Cardiac muscle cell (in vitro differentiated cells and primary cell): ENCODE results near the gene EEF2KMT. TPM values are rescaled to one million over a fixed set of nuclear protein-coding genes. Genes with fewer than 3 reads are reported as not detected.
"Not testable (repeated sequence)": the region's sequence is repeated elsewhere in the genome, so short reads cannot be mapped to it uniquely, and the experiment has no call there.

Source experiments
- DNase-seq, 2 donors: peaks; one replicate each; pipeline versions ENCODE4 v3.0.0 to v3.0.0-alpha.2; 2010 to 2017; ENCODE audit warnings: low read depth in 1 of 2, low spot score in 1 of 2
- H3K27ac ChIP-seq: fragments of 200-600 bp; sonication (generic); 2 replicates; pipeline ENCODE4 v1.5.1; 2016
- H3K27me3 ChIP-seq: fragments of 200-600 bp; sonication (generic); 2 replicates; pipeline ENCODE4 v1.6.0; 2016; ENCODE audit warnings: control low read depth
- H3K36me3 ChIP-seq: fragments of 200-600 bp; sonication (generic); 2 replicates; pipeline ENCODE4 v1.5.1; 2016; ENCODE audit warnings: control low read depth
- H3K4me1 ChIP-seq: fragments of 200-600 bp; sonication (generic); 2 replicates; pipeline ENCODE4 v1.8.1; 2017; ENCODE audit warnings: low read depth, mild to moderate bottlenecking, mixed run types
- H3K4me3 ChIP-seq: fragments of 200-600 bp; sonication (generic); 2 replicates; pipeline ENCODE4 v1.5.1; 2016; ENCODE audit warnings: mild to moderate bottlenecking
- H3K9me3 ChIP-seq: fragments of 200-600 bp; sonication (generic); 2 replicates; pipeline ENCODE4 v1.5.1; 2017; ENCODE audit warnings: low read depth, mild to moderate bottlenecking, control low read depth
- polyA plus RNA-seq: library from polyadenylated mRNA; unstranded; fragments of >200 nt; fragmentation: Nextera tagmentation; extraction: Ambion mirVana; gene quantifications from 2 replicates; pipeline ENCODE4 v1.2.1, GENCODE V29; 2016
- total RNA-seq: library from RNA; depleted of rRNA; stranded (reverse); fragments of >200 nt; gene quantifications from 2 replicates; pipeline ENCODE4 v1.2.3, GENCODE V29; 2016
- TF ChIP-seq, protein P1 (sequence below): IDR thresholded peaks from 2 replicates; pipeline ENCODE4 v1.5.1; 2012; ENCODE audit warnings: low read depth, mild to moderate bottlenecking, low read length

Gene EEF2KMT, protein sequence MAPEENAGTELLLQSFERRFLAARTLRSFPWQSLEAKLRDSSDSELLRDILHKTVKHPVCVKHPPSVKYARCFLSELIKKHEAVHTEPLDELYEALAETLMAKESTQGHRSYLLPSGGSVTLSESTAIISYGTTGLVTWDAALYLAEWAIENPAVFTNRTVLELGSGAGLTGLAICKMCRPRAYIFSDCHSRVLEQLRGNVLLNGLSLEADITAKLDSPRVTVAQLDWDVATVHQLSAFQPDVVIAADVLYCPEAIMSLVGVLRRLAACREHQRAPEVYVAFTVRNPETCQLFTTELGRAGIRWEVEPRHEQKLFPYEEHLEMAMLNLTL
- total RNA-seq = 9.6 and 14.8 TPM in 2 replicates
- 17.8 and 23.2 TPM in 2 replicates for polyA plus RNA-seq

DNA sequence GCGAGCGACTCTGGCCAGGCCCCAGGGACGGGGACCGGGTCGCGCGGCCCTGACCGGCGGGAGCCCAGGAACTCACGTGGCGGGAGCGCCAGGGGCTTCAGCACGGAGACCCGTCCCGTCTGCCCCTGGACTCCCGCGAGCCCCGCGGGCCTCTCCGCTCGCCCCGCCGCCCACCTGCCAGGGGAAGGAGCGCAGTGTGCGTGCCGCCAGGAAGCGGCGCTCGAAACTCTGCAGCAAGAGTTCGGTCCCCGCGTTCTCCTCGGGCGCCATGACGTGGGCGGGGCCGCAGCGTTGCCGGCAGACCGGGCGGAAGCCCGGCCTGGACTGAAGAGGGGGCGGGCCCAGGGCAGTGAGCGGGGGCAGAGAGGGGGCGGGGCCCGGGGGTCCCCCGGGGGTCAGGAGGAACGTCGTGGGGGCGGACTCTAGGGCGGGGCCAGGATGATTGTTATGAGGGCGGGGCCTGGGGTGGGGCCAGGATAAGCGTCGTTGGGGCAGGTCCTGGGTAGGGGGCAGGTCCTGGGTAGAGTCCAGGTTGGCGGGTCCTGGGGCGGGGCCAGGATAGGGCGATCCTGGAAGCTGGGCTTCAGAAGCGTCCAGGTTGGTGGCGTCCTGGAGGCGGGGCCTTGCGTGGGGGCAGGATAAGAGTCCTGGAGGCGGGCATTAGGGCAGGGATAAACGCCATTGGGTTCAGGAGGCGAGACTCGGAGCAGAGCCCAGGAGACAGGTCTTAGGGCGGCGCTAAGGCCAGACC is at the start of gene EEF2KMT:
EEF2KMT (minus strand) TSS at position 326 of the 751 bp plus-strand sequence; CDS start at position 270, 56 bp downstream.
- H3K9me3 ChIP-seq, H3K4me1 ChIP-seq, H3K27me3 ChIP-seq, H3K36me3 ChIP-seq: not testable (repeated sequence)
- peak; percentile 99 to 100 for DNase-seq
- H3K27ac ChIP-seq = peak within 1 kb of the TSS; percentile 69
- H3K4me3 ChIP-seq = peak within 1 kb of the TSS; percentile 75

DNA sequence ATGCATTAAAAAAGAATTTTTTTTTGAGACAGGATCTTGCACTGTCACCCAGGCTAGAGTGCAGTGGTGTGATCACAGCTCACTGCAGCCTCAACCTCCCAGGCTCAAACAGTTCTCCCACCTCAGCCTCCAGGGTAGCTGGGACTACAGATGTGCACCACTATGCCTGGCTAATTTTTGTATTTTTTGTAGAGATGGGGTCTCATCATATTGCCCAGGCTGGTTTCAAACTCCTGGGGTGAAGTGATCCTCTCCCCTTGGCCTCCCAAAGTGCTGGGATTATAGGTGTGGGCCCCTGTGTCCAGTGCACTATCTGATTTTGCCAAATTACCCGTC is 47.0 kb upstream of the EEF2KMT start:
- H3K9me3 ChIP-seq, H3K4me3 ChIP-seq, H3K27ac ChIP-seq, H3K27me3 ChIP-seq, H3K36me3 ChIP-seq, DNase-seq, H3K4me1 ChIP-seq: not testable (repeated sequence)

- Histone ChIP-seq H3K27ac (no peak overlapping the region), H3K4me1 (no peaks in the 10 kb centered on the region), H3K4me3 (no peak overlapping the region), H3K36me3 (no peaks in the 10 kb centered on the region), H3K9me3 (no peaks in the 10 kb centered on the region), H3K27me3 (no peaks in the 10 kb centered on the region)
- TF ChIP-seq, protein P1, sequence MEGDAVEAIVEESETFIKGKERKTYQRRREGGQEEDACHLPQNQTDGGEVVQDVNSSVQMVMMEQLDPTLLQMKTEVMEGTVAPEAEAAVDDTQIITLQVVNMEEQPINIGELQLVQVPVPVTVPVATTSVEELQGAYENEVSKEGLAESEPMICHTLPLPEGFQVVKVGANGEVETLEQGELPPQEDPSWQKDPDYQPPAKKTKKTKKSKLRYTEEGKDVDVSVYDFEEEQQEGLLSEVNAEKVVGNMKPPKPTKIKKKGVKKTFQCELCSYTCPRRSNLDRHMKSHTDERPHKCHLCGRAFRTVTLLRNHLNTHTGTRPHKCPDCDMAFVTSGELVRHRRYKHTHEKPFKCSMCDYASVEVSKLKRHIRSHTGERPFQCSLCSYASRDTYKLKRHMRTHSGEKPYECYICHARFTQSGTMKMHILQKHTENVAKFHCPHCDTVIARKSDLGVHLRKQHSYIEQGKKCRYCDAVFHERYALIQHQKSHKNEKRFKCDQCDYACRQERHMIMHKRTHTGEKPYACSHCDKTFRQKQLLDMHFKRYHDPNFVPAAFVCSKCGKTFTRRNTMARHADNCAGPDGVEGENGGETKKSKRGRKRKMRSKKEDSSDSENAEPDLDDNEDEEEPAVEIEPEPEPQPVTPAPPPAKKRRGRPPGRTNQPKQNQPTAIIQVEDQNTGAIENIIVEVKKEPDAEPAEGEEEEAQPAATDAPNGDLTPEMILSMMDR = no peak
- DNase-seq = no peak
Observed at GRCh38 chr16:5143761-5144620, 46.4 kb upstream of the EEF2KMT start.

GRCh38 chr16:5140151-5140550 is 42.6 kb upstream of the EEF2KMT start:
- not testable (repeated sequence) for H3K9me3 ChIP-seq, H3K27ac ChIP-seq, DNase-seq, H3K4me3 ChIP-seq, H3K36me3 ChIP-seq, H3K4me1 ChIP-seq, H3K27me3 ChIP-seq

DNA sequence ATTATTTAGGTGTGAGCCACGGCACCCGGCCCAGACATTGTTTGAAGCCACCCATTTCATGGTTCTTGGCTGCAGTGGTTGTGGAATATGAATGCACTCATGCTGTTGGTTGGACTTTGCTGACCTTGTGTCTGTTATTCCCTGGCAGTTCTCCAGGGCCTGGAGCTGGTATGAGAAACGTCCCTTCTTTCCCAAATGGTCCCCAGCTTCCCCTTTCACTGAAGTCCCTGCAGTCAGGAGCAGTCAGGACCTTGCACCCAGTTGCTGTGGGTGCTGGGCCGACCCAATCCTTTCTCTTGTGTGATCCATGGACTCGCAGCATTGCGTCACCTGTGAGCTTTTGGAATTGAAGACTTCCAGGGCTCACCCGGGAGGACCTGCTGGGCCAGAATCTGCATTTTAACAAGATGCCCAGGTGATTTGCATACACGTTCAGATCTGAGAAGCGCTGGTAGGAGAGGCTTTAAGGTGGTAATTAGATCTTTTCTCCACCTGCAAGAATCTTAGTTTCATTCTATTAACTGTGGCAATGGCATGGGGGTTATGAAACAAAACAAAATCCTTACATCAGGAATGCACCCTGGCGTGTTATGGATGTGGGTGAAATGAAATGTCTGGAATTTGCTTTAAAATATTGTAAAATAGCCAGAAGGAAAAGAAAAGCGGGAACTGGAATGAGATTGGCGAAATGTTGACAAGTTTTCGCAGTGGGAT is 37.3 kb upstream of the EEF2KMT start:
- DNase-seq, H3K27ac ChIP-seq: not testable (repeated sequence)

GRCh38 chr16:5132915-5133600 is 35.5 kb upstream of the EEF2KMT start:
- not testable (repeated sequence) for H3K9me3 ChIP-seq, DNase-seq, H3K4me3 ChIP-seq, H3K4me1 ChIP-seq, H3K36me3 ChIP-seq, H3K27ac ChIP-seq, H3K27me3 ChIP-seq

More for the DNA sequence above, 37.3 kb upstream of the EEF2KMT start:
- not testable (repeated sequence) for H3K4me1 ChIP-seq, H3K4me3 ChIP-seq, H3K9me3 ChIP-seq, H3K27me3 ChIP-seq, H3K36me3 ChIP-seq

GRCh38 chr16:5131467-5132004 is 33.9 kb upstream of the EEF2KMT start:
- DNase-seq, H3K27me3 ChIP-seq, H3K36me3 ChIP-seq: not testable (repeated sequence)

GRCh38 chr16:5117300-5118087 is 19.9 kb upstream of the EEF2KMT start:
- not testable (repeated sequence) for H3K36me3 ChIP-seq, H3K27me3 ChIP-seq, H3K4me3 ChIP-seq, H3K4me1 ChIP-seq, H3K9me3 ChIP-seq, H3K27ac ChIP-seq
- DNase-seq = peak; percentile 9 to 69

More at GRCh38 chr16:5131467-5132004, 33.9 kb upstream of the EEF2KMT start:
- not testable (repeated sequence) for H3K9me3 ChIP-seq, H3K4me3 ChIP-seq, H3K4me1 ChIP-seq, H3K27ac ChIP-seq

DNA sequence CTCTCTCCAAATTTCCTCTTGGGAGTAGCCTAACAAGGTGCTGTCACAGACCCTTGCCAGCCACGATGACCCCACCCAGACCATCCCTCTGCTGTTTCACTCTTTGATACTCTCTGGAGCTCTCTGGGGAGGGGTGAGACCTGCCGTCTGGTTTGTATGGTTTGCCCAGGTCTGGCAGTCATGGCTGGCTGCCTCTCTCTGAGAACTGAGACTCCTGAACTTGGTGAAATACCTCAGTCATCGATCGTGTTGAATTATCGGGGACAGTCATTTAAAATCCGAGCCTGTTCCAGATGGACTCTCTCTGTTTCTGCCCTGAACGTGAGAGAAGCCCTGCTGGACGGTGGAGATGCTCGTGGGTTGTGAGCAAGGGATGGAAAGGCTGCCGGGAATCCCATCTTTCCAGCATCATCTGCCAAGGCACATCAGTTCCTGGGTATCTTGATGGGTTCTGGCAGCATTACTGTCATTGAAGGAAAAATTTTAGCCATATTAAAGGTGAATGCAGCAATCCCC is 19.2 kb upstream of the EEF2KMT start:
- not testable (repeated sequence) for H3K36me3 ChIP-seq, H3K9me3 ChIP-seq, H3K27ac ChIP-seq, H3K27me3 ChIP-seq, H3K4me1 ChIP-seq, H3K4me3 ChIP-seq
- DNase-seq = peak in 1 of 2 donors; percentile 1

- not testable (repeated sequence) for H3K4me1 ChIP-seq, H3K27ac ChIP-seq, H3K4me3 ChIP-seq, H3K27me3 ChIP-seq, DNase-seq, H3K9me3 ChIP-seq, H3K36me3 ChIP-seq
Observed at GRCh38 chr16:5110933-5111332, 13.3 kb upstream of the EEF2KMT start.
